EH (cell line): ENCODE data around the gene DDX1.

Source experiments
- DNase-seq: peaks from one replicate; pipeline ENCODE4 v3.0.0-alpha.2; 2015; ENCODE audit warnings: low read depth

DDX1 gene

DNA sequence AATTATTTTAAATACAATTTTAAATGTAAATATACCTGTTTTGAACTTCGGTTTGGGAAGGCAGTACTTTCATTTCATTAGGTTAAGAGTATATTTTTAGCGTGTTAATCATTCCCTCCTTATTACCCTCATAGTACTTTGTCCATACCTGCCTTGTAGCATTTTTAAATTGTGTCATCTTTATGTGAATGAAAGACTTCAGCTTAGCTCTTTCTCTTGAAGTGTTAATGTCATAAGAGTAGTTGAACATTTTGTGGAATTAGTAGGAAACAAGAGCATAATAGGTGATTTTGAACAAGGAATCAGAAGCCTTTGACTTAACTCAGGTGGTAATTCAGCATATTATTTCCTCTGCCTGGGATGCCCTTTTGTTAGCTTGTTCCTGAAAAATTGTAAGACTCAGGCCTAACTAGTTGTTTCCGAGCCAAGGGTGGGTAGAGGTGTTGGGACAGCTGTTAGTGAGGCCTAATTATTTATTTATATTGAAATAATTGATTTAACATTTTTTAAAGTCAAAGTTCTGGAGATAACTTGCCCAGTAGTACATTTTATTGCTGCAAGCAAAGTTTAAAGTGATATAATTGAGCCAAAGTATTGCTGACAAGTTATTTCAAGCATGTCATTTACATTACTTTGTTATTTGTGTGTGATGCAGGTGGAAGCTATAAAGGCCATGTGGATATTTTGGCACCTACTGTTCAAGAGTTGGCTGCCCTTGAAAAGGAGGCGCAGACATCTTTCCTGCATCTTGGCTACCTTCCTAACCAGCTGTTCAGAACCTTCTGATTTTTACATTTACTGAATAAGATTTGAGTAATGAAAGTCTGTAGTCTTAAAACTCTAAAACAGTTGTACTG lies 38.7 kb downstream of the DDX1 start:
- DNase-seq, result no peak

DNA sequence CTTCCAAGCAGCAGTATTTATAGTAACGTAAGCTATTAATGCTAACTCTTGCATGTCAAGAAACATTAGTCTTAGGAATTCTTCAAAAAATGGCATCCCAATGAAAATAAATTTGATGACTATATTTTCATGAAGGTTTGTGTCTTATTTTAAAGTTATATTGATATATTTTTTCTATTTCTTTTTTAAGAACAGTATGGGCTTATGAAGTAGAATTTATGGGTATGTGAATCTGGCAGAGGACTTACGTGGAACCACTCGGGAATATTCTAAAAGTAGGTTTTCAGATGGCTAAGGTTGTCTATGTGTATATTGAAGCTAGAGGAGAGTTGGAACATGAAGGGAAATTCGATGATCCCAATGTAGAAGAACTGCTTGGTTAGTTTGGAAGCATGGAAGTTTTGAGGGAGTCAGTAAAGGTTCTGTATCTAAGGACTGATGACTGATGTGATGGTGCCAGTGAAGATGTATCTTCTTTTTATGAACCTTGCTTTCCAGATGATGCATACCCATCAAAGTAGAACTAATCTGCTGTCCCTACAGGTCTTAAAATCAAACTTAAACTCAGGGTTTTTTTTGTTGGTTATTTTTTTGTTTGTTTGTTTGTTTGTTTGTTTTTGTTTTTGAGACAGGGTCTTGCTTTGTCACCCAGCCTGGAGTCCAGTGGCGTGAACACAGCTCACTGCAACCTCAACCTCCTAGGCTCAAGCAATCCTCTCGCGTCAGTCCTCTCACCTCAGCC lies 39.5 kb downstream of the DDX1 start:
- DNase-seq, result no peak

DNA sequence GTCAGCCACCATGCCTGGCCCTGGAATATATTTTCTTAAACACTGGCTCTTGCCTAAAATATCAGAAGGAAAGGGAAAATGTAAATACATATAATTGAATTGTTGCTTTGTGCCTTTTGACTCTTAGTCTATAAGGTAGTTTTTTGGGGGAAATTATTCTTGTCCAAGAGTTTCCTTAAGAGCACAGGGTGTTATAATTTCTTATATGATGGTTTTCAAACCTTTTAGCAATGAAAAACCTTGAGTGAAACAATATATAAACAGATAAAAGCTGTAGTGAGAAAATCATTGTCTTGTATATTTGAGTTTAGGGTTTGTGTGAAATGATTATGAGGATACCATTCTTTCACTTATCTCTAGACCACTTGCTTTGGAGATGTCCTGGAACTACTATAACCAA lies 40.2 kb downstream of the DDX1 start:
- DNase-seq, result no peak

DNA sequence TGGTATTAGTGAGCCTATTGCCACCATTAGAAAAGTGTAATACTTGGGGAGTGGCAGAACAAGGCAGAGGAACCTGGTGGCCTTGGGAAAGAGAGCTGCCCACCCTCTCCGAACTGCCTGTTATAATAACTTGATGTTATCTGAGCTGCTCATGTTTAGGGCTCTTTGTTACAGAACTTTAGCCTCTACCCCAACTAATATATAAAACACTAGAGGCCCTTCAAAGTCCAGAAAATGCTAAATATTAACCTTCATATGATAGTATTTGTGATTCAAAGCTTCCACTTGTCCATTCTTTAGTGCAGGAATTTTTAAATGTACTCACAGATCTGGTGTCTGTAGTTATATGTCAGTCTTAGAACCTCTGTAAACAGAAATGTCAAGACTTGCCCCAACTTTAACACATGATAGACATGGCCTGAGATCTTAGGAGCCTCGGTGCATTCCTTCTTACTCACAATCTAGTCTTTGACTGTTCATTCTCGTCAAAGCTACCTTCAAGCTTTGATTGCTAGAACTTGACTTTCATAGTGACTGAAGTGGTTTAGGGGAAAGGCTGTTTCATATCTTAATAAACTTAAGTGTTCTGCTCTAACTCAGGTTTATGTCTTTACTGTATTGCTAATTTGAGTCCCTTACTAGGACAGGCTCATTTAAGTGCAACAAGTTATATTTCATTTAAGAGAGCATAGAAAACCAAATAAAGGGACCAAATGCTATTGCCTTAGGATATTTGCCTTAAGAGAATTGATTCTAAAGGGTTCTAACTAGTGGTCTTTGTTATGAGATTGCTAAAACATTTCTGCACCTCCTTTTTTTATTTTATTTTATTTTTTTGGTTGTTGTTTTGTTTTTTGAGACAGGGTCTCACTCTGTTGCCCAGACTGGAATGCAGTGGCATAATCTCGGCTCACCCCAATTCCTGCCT lies 41.6 kb downstream of the DDX1 start:
- no peak for DNase-seq

DNA sequence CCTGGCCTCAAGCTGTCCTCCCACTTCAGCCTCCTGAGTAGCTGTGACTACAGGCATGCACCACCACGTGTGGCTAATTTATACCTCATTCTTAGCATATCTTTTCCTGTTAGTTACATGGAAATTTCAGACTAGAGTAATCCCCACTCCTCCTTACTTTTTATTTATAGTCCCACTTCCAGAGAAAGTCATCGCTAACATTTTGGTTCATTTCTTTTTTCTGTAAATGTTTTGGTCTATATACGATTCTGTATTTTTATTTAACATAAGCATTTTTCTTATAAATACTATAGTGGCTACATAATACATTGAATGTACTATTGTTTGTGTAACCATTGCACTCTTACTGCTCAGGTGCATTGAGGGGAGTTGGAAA lies 42.3 kb downstream of the DDX1 start:
- DNase-seq, result no peak

DNA sequence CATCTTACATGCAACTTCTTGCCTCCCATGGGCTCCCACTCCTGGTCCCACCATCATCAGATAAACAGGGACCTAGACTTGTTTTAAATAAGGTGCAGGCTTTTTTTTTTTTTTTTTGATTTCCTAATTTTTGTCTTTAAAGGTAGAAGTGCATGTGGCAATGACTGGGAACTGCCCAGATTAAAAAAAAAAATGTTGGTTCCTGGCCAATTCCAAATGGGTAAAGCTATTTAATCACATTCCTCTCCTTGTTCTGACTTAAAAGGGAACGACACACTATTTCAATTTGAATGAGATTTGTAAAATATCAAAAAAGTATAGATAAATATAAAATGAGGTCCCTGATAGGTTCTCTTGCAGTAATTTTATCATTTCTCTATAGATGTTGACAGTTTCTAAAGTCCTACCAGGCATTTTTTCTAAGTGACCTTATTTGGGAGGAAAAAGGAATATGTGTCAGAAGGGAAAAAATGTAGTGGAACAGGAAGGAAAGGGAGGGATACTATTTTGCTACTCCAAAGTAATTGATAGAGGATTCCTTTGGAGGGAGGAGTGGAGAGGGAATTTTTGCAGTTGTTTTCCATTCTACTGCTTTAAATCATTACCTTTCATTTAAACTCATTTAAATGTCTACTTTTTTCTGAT lies 43.3 kb downstream of the DDX1 start:
- peak; percentile 71 for DNase-seq

DNA sequence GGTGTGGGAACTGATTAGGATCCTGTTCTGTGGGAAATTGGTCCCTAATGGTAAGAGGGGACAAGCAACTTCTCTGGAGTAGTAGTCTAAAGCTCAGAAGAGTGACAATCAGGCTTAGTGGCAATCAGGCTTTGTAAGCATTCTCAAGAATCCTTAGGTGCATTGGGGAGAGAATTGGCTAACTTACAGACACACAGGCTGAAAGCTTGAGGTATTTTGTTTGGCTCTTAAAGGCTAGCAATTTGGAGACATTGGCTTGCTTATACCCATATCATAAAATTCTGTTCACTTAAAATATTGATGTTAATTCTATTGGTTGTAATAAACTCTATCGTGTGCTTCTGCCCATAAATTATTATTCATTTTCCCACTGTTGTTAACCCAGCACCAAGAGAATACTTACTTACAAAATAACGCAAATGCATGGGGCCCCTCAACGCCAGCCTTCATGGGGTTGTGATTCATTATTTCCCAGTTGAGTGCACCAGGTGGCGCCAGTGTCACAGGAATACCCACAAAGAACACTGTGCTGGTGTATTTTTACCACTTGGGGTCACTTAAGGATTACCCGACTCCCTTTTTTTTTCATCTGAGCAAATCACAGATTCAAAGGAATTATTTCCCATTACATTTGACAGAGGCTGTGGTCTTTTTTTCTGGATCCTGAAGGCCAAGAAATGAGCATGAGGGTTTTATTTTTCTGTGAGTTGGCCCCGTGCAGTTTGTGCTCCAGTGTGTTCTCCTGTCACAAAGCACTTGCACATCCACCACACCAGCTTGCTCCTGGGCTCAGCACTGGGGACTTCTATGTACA lies 45.5 kb downstream of the DDX1 start:
- peak; percentile 75 for DNase-seq

DNA sequence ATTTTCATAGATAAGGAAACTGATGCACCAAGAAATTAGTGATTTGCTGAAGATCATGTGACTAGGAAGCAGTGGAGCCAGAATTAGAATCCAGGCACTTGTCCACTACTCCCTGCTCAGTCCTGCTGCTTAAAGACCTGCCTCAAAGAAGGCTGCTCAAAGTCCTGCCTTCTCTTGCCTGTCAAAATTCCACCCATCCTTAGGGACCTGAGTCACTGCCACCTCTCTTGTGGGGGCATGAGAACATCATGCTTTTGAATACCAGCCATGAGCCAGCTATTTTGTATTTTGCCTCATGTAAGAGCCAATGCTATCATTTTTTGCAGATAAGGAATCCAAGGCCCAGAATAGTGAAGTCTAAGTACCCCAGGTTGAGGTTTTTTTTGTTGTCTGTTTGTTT lies 47.1 kb downstream of the DDX1 start:
- peak; percentile 89 for DNase-seq

DNA sequence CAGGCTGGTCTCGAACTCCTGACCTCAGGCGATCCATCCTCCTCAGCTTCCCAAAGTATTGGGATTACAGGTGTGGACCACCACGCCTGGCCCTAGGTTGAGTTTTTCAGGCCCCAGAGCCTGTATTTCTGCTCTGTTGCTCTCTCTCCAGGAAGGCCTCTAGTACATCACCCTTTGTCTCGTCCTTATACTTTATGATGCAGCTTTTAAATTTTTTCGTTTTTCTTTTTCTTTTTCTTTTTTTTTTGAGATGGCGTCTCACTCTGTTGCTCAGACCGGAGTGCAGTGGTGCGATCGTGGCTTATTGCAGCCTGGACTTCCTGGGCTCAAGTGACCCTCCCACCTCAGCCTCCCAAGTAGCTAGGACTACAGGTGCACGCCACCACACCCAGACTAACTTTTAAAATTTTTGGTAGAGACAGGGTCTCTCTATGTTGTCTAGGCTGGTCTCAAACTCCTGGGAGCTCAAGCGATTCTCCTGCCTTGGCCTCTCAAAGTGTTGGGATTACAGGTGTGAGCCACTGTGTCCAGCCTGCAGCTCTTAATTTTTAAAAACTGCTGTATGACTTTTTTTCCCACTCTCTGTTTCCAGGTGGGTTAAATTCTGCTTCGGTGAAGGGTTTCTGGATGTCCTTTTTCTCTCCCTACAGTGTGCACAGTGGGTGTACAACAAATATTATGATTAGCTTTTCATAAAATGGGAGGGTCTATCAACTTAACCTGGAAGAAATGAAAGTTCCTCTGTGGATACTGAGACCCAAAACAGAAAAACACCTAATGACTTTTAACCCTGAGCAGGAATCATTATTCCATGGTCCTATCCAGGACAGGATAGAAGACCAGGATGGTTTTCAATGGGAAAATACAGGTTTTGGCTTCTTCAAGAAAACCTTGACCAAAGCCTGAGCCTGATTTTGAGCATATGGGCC lies 47.9 kb downstream of the DDX1 start:
- DNase-seq, result no peak

DNA sequence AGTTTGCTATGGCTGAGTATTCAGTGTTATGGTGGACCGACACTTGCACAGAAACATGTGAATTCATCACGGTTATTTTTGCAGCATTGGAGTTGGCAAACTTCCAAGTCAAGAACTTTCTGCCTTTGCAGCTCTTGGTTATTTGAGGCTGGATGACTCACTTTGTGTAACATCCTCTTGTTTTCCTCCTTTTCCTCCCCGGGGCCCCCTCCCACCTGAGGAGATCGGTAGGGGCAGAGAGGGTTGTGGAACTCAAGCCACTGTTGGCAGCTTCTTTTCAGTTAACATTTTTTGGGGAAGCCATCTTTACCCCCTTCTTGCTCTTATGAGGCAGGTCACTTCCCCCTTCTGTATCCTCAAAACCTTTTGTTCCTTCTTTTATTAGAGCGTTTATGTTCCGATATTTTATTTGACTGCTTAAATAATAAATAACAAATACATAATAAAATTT lies 48.6 kb downstream of the DDX1 start:
- peak; percentile 81 for DNase-seq

DNA sequence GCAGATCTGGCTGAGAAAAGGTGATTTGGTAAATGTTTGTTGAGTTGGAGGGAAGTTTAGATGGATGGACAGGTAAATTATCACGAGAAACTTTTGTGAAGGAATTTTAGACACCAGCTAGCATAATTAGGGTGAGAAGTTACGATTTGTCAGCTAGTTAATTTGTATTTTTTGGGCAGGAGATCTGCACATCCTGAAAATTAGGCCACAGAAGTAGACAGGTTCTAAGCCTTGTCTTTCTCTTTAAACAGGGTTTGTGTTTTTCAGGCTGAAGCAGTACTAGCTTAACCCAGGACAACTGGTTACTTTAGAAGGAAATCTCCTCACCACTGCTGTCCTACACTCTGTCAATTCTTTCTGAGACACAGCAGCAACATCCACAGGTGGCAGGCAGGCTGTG lies 49.1 kb downstream of the DDX1 start:
- no peak for DNase-seq

DNA sequence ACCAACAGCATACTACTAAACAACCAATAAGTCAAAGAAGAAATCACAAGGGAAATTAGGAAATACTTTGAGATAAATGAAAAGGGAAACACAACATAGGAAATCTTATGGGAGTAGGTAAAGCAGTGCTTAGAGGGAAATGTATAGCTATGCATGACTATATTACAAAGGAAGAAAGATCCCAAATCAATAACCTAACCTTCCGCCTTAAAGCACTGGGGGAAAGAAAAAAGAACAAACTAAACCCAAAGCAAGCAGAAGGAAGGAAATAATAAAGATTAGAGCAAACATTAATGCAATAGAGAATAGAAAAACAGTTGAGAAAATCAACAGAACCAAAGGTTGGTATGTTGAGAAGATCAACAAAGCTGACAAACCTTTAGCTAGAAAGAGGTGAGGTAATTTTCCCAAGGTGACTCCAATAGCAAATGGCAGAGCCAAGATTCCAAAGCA lies 49.9 kb downstream of the DDX1 start:
- no peak for DNase-seq

DNA sequence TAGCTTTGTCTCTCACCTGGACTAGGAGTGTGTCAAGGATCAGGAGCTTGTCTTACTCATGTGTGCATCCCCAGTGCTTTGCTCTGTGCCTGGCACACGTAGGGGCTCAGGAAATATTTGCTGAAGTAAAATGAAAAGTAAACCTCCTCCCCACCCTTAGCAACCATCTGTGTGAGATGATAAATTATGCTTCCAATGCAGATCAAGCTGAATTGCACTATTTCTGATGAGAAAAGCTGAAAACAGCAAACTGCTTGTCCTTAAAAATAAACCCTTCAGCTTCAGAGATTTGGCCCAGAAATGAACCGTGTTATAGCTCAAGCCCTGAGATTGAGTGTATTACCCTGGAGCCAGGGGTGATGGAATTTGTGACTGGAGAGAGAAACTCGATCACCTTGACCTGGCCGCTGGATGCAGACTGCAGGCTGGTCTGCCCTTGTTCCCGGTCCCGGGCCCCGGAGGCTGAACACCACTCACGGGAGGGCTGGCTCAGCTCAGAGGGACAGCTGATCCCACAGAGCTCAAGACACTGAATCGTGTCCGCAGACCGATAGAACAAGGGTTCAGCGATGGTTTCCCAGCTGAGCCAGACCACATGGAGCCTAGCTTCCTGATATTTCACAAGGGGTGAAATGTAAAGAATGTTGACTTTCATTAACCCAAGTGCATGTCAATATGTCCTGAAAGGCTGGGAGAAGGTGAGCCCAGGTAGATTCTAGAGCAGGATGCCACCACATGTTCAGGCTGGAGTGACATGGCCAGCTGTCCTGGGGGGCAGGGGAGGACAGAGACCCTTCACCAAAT lies 50.5 kb downstream of the DDX1 start:
- no peak for DNase-seq

DNA sequence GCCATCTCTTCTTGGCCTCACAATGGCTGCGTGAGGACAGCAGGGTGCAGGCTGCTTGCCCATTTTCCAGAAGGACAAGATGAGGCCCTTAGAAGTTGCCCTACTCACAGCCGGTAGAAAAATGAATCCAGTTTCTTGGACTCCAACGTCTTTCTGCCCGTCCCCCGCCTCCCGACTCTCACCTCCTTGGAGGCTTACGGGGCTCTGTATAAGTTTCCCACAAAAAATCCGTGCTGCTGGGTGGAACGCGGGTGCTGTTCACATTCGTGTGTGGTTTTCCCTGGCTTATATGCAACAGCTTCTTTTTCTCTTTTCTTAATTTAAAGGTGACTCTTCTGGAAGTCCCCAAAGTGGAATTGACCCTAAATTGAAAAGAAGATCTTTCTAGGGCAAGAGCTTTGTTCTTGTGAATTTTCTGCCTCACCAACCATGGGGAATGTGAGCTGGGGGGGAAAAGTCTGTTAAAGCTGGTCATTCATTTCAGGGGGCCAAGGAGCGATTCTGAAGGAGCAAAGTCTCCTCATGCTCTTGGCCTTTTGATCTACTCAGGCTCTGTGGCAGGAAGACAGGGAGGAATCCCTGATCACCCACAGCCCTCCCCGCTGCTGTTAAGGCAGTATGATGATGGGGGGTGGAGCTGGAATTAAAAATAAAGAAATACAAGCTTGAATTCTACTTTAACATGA lies 51.3 kb downstream of the DDX1 start:
- no peak for DNase-seq

DNA sequence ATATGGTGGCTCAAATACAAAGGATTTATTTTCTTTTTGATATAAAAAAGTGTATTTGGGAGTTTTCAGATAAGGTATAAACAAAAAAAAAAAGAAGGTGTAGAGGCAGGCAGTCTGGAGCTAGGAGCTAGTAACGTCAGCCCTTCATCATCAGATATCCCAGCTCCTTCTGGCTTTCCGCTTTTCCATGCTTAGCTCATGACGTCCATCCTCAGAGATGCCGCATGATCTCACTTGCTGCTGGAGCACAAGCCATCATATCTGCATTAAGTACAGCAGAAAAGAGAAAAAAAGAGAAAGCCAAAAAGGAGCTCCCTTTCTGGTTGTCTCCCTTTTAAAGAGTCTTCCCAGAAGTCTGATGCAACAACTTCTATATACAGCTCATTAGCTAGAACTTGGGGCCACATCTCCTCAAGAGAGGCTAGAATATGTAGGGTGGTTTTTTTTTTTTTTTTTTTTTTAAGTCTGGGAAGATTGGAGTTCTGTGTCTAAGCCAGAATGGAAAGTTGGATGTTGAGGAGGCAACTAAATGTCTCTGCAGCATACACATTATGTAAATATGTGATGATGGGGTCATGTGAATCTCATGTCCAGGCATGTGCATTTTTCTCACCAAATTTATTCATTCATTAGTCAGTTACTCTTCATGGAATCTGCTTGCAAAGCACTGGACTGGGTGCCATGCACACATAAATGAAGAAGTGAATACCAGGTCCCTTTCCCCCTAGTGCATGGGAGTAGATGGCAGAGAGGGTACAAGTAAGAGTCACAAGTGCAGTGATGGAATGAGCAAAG lies 52.3 kb downstream of the DDX1 start:
- DNase-seq, result no peak

DNA sequence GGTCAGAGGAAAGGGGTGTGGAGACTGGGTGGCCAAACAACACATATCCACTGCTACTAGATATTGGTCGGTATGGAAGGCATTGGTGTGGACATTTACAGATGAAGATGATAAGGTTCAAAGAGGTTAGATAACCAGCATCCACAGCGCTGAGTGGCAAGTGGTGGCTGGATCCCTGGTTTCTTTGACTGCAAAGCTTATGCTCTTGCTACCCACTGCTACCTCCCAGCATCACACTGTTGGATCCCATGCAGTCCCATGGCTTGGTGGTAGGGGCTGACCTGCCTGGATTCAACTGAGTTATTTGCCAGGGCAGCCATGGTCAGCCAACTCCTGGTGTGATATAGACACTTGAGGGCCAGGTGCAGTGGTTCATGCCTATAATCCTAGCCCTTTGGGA lies 53.6 kb downstream of the DDX1 start:
- DNase-seq, result no peak

DNA sequence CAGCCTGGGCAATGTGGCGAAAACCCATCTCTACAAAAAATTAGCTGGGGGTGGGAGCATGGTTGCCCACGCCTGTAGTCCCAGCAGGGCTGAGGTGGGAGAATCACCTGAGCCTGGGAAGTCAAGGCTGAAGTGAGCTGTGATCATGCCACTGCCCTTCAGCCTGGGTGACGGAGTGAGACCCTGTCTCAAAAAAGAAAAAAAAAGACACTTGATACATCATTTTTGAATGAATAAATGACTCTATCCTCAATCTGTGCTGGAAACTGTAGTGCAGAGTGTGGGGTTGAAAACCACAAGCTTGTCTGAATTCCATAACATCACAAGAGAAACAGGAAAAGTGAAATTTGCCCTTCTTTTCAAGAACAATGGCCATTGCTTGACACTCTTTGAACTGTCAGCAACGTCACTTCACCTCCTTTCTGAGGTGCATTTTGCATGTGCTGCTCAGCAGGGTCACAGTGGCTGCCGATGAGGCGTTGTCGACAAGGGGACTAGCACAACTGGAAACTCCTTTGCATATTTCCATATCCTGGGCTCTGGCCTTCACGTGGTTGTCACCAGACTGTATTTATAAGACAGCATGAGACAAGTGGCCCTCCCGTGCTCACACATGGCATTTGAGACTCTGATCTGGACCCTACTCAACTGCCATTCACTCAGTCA lies 54.2 kb downstream of the DDX1 start:
- DNase-seq, result no peak
